ENCODE data around the gene SRF.
"Not testable (repeated sequence)": the region's sequence is repeated elsewhere in the genome, so short reads cannot be mapped to it uniquely, and the experiment has no call there.

Gene SRF

DNA sequence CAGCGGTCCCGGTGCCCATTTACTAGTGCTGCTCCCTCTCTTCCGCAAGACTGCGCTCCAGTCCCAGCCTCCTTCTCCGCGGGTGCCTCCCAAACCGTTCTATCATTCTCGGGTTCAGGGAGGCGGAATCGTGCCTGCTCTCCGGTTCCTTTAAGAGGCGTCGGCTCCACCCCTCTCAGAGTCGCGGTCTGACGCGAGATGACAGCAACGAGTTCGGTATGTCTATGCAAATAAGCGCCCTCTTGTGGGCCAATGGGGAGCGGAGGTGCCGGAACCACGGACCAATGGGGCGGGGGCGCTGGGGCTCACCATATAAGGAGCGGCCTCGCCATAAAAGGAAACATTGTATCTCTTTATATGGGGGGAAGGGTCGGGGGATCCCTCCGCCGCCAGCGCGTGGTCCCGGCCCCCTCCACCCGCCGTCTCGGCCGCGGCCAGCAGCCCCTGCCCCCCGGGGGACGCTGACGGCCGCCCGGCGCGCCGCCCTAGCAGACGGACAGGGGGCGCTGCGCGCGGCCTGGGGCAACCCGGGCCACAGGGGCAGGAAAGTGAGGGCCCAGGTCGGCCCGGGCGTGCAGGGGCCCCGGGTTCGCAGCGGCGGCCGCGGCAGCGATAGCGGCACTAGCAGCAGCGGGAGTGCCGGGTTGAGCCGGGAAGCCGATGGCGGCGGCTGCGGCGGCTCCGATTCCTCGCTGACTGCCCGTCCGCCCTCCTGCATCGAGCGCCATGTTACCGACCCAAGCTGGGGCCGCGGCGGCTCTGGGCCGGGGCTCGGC, at the start of gene SRF:
Gene SRF (plus strand): TSS at position 339 of the 776 bp plus-strand sequence. CDS start 388 bp downstream, at position 727.
- peak; percentile 99 for DNase-seq

DNA sequence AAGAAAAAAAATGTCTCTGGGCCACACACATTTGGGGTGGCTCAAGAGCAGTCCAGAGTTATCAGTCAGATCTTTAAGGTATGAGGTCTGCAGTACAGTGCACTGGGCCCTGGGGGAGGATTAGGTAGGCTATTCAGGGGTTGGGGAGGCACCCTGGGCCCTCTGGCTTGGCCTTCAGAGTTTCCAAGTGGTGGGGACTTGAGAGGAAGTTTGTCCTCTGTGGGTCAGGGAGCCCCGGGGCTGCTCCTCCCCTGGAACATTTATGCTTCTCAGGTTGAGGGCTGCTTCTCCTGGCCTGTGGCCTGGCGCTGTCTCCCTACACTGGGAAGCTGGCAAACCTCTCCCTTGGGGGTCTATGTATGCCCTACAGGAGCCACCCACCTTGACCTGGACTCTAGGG, 48.9 kb upstream of the SRF start:
- no peak for DNase-seq

DNA sequence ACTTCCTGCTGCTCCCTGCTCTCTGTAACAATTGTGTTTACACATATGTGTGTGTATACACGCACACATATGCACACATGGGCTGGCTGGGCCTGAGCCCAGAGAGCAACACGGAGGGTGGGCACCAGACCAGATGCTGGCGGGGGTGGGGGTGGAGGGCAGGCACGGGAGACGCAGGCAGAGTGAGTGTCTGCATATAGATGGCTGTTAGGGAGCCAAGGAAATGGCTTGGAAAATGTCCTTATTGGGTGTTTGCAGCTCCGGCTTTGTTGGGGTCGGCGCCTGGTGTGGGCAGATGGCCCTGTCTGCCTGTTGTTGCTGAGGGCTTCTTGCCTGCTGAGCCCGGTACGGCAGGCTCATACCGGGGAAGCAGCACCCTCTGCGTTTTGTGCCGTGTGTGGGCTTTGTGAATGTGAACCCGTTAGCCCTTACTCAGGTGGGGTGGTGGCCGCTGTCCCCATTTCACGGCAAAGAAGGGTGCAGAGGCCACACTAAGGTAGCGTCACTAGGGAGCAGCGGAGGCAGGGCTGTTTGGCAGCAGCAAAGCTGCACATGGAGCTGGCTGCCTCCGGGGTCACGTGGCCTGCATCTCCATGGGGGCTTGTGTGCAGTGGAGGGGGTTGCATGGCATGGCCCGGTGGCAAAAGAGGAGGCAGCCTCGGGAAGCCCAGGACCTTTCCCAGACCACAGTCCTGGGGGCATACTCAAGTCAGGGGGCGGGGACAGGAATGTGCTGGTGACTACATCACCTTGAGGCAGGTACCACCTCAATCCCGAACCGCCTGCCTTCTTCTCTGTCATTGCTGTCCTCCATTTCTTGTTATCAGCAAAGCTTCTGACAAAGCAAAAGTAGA, 47.4 kb upstream of the SRF start:
- DNase-seq = no peak

DNA sequence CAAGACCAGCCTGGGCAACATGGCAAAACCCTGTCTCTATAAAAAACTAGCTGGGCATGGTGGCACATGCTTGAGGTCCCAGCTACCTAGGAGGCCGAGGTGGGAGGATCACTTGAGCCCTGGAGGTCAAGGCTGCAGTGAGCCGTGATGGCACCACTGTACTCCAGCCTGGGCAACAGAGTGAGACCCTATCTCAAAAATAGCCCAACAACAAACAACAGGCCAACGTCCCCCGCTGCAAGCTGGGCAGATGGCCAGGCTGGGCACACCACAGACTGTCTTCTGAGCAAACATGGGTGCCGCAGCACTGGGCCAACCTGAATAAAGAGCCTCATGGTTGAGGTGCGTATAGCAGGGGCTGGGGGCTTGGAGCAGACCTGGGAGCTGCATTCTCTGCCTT, 46.6 kb upstream of the SRF start:
- DNase-seq = no peak

DNA sequence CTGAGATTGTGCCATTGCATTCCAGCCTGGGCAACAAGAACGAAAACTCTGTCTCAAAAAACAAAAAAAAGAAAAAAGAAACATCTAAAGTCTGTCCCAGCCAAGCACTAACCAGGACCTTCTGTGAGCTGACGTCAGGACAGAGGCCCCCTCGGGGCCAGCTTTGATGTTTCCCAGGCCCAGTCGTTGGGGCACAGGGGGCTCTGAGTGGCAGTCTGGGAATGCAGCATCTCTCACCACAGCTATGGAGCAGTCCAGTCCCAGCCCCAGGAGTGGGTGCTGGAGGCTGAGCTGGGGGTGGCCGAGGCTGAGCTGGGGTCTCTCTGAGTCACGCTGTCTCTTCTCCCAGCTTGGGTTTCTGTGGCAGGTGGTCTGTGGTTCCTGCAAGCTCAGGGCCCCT, 46.0 kb upstream of the SRF start:
- DNase-seq = no peak

DNA sequence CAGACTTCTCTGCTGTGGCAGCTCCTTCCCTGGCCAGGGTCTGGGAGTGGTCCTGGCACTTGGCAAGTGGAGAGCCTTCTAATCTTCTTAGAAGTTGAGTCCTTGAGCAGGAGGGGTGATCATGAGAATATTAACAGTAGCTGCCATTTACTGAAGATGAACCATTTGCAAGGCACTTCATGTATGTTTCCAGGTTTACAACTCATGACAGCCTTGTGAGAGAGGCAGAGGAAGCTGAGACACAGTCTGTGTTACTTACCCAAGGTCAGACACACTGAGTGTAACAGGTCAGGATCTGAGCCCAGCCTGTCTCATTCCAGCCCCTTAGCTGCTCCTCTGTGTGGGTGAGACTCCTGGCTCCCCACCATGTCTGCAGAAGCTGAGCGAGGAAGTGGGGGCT, 45.5 kb upstream of the SRF start:
- DNase-seq = no peak

DNA sequence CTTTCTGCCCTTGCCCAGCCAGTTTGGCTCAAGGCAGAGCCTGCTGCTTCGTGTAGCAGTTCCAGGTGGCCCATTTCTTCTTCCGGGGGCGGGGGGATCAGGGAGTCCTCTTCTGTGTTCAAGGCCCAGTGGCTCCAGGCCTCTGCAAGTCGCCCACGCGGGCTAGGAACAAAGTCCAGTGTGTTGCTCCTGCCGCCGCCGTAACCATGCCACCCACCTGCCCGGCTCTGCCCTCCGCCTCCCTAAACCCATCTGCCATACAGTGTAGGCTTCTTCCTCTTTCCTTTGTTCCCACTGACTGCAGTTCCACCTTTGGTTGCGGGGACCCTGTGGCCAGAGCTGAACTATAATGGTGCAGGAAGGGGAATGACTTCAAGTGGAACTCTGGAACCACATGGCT, 43.9 kb upstream of the SRF start:
- DNase-seq = no peak

DNA sequence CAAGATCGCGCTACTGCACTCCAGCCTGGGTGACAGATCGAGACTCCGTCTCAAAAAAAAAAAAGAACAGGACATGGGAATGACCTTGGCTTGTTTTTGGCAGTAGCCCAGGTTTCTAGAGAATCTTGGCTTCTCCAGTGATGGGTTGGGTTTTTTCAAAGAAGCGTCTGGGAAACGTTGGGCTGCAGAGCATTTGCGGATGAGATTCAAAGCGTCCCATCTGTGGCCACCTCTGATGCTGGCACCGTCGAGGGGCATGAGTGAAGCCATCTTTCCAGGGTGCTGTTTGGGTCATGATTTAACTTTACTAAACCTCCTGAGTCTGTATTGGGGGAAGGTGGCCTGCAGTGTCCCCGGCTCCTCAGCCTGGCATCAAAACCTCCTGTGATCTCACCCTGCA, 43.2 kb upstream of the SRF start:
- no peak for DNase-seq

DNA sequence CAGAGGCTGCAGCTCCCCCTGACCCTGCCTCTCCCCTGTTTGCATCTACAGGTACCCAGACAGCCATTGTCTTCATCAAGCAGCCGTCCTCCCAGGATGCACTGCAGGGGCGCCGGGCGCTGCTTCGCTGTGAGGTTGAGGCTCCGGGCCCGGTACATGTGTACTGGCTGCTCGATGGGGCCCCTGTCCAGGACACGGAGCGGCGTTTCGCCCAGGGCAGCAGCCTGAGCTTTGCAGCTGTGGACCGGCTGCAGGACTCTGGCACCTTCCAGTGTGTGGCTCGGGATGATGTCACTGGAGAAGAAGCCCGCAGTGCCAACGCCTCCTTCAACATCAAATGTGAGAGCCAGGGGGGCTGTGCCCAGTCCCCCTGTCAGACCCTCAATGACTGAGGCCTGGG, 42.1 kb upstream of the SRF start:
- DNase-seq = no peak

DNA sequence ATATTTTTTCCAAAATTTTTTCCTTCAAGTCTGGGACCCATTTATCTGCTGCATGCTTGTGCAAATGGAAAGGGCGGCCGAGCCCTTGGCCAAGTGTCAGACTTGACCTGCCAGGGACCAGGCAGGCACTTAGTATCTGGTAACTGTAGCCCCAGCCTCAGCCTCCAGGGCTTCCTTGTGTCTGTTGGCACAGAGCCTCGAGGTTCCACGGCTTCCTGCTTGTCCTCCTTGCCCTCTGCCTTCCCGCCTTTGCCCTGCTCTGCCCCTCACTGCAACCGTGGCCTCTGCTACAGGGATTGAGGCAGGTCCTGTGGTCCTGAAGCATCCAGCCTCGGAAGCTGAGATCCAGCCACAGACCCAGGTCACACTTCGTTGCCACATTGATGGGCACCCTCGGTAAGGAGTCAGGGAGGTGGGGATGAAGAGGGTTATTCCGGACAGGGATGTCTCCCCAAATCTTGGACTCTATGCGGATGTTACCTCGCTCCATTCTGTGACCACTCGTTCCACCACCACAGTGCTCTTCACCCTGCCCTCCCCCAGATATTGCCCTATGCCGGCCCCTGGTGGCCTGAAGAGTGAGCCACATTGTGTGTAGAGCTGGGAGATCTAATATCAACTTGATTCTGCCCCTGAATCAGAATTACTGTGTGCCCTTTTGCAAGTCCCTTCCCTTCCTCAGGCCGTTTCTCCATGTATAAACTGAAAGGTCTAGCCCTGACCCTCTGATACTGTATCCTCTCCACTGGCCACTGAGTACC, 41.5 kb upstream of the SRF start:
- DNase-seq = no peak

DNA sequence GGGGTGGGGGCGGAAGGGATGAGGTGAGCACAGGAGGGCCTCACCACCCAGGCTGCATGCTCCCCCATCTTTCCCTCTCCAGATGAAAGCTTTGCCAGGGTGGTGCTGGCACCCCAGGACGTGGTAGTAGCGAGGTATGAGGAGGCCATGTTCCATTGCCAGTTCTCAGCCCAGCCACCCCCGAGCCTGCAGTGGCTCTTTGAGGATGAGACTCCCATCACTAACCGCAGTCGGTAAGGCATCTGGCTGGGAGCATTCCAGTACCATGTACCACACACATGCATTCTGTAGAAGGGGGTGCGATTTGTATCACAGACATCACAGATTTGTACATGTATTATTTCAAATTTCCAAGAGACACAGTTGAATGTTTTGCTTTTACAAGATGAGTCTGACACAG, 40.6 kb upstream of the SRF start:
- DNase-seq = no peak

DNA sequence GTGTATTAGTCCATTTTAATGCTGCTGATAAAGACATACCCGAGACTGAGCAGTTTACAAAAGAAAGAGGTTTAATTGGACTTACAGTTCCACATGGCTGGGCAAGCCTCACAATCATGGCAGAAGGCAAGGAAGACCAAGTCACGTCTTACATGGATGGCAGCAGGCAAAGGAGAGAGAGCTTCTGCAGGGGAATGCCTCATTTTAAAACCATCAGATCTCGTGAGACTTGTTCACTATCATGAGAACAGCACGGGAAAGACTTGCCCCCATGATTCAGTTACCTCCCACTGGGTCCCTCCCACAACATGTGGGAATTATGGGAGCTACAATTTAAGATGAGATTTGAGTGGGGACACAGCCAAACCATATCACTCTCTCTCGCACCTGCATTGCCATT, 39.7 kb upstream of the SRF start:
- DNase-seq = not testable (repeated sequence)

DNA sequence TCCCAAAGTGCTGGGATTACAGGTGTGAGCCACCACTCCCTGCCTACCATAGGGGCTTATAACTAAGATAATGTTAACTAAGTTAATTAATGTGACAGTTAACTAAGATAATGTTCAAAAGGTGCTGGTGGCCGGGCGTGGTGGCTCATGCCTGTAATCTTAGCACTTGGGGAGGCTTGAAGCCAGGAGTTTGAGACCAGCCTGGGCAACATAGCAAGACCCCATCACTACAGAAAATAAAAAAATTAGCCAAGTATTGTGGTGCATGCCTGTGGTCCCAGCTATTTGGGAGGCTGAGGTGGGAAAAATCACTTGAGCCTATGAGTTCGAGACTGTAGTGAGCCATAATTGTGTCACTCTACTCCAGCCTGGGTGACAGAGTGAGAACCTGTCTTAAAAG, 32.8 kb upstream of the SRF start:
- DNase-seq = no peak

DNA sequence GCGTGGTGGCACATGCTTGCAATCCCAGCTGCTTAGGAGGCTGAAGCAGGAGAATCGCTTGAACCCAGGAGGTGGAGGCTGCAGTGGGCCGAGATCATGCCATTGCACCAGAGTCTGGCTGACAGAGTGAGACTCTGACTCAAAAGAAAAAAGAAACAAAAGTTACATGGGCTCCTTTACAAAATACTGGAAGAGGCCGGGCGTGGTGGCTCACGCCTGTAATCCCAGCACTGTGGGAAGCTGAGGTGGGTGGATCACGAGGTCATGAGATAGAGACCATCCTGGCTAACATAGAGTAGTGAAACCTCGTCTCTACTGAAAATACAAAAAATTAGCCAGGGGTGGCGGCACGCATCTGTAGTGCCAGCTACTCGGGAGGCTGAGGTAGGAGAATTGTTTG, 31.1 kb upstream of the SRF start:
- not testable (repeated sequence) for DNase-seq

DNA sequence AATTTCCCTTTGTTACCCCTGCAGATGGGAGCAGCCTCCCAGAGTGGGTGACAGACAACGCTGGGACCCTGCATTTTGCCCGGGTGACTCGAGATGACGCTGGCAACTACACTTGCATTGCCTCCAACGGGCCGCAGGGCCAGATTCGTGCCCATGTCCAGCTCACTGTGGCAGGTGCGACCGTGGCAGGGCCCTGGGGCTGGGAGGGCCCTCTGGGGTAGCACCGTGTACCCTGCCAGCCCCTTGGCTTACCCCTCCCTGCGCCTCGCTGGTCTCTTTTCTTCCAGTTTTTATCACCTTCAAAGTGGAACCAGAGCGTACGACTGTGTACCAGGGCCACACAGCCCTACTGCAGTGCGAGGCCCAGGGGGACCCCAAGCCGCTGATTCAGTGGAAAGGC, 29.4 kb upstream of the SRF start:
- DNase-seq = no peak

DNA sequence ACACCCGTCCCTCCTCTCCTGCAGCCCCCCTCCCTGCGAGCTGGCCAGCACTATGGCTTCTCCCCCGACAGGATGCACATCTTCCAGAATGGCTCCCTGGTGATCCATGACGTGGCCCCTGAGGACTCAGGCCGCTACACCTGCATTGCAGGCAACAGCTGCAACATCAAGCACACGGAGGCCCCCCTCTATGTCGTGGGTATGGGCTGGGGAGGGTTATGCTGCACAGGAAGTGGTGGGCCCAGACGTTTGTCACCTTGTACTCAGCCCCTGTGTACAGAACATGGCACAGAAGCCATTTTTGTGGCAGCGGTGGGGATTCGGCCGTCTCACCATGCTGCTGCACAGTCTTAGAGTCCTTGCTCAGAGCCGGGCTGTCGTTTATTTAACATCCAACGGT, 29.0 kb upstream of the SRF start:
- no peak for DNase-seq

DNA sequence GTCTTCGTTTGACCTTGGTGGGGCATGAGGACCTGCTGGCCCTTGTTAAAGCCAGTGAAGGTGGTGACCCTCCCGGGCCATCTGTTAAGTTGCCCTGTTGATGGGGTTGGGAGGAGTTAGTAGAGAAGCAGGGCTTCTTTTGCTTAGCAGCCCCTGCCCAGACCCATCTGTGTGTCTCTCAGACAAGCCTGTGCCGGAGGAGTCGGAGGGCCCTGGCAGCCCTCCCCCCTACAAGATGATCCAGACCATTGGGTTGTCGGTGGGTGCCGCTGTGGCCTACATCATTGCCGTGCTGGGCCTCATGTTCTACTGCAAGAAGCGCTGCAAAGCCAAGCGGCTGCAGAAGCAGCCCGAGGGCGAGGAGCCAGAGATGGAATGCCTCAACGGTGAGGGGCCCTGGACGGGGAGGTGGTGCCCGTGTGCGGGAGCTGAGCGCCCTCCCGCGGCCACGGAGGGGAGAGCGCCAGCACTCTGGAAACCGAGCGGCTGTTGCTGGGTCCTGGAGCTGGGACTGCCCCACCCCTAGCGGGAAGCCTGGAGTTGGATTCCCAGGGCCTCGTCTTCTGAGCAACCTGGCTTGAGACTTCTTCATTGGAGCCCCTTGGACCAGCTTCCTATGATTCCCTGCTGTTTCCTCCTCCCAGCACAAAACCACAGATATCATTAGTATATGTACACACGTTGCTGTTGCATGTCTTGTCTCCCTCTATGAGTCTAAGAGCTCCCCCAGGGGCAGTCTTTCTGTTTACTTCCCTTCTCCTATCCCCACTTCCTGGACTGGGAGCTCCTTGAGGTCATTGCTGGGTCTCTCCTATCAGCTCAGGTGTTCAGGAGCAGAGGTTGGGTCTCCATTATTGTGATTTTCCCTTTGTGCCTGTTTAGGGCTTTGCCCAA, 27.6 kb upstream of the SRF start:
- peak; percentile 75 for DNase-seq

DNA sequence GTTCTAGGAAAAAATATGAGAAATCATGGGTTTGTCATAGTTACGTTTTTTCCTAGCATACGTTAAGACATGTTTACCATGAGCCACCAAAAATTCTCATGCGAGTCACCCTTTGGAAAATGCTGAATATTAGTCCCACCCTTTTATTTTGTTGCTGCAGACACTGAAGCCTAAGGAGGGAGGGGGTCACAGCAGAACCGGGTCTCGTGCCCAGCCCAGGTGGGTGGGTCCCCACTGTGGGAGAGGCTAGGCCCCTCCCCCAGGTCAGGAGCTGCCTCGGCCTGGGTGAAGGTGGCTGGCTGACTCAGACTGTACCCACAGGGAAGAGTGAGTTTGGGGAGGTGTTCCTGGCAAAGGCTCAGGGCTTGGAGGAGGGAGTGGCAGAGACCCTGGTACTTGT, 26.2 kb upstream of the SRF start:
- DNase-seq = no peak

DNA sequence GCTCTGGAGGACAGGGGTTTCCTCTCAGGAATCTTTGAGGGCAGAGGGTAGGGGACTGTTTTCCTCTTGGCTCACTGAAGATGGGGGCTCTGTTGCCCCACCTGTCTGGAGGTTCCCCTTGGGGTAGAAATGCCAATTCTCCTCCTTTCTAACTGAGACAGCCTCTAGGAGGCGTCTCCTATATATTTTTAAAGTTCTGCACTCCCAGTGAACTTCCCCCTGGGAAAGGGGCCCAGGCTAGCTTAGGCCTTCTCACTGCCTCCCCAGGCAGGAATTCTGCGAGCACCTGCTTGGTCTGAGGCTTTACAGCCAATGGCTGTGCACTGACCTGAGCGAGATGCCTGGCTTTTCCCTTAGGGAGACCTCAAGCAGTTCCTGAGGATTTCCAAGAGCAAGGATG, 24.8 kb upstream of the SRF start:
- DNase-seq = no peak

DNA sequence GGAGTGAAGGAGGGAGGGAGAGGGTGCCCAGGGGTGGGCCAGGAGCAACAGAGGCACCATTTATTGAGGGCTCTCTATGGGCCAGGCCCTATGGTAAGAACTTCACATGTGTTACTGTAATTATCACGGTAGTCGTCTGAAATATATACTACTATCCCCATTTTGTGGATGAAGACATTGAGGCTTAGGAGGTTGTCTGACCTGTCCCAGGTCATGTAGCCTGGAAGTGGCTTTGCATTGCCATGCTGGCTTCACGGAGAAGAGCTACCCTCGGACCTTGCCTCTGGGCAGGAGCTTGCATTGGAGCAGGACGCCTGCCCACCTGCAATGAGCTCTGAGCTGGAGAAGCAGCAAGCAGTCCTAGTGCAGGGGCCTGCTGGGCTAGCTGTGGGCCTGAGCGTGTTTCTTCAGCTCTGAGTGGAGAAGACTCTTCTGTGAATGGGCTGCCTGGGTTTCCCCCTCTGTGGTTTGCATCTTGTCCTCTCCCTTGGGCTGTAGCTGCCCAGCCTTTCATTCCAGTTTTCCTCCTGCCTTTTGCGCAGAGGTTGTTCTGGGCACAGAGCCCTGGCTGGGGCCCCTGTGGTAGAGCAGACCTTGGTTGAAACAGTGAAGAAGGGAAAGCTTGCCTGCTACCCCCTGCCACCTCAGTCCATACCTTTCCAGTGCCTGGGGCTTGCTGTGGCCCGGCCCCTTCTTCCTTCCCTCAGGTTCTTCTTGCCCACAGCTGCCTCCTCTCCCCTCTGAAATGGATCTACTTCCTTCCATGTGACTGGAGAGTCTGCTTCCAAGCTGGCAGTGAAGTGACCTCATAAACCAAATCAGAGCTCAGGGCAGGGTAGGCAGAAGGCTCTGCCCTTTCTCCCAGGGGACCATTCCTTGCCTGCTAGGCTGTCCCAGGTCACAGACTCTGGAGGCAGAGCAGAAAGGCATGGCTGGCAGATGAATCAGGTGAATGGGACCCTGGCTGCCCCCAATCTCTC, 24.1 kb upstream of the SRF start:
- DNase-seq = no peak
